Fibroblast of mammary gland (primary cell): ENCODE results near the gene CACNG7.

Source experiments
- DNase-seq: peaks from one replicate; pipeline ENCODE4 v3.0.0-alpha.2; 2010; ENCODE audit warnings: low read depth
- H3K4me3 ChIP-seq: 2 replicates; pipeline ENCODE4 v1.5.1; 2011; ENCODE audit warnings: low read depth, mild to moderate bottlenecking, low read length, moderate library complexity; ENCODE audit not compliant: control insufficient read depth
- CTCF ChIP-seq: conservative IDR thresholded peaks from 2 replicates; pipeline ENCODE4 v1.5.1; 2011; ENCODE audit warnings: low read depth, low read length, inconsistent platforms; ENCODE audit not compliant: control insufficient read depth, insufficient read depth

CACNG7 gene

GRCh38 chr19:53991224-53992113, 82.4 kb downstream of the CACNG7 start, which contains the start of gene CACNG6:
Gene CACNG6 (plus strand): TSS chr19:53991637. CDS start chr19:53992878, 1,241 bp downstream.
- H3K4me3 ChIP-seq = no peak within 1 kb of the TSS
- DNase-seq = no peak
- no peak for TF ChIP-seq CTCF

DNA sequence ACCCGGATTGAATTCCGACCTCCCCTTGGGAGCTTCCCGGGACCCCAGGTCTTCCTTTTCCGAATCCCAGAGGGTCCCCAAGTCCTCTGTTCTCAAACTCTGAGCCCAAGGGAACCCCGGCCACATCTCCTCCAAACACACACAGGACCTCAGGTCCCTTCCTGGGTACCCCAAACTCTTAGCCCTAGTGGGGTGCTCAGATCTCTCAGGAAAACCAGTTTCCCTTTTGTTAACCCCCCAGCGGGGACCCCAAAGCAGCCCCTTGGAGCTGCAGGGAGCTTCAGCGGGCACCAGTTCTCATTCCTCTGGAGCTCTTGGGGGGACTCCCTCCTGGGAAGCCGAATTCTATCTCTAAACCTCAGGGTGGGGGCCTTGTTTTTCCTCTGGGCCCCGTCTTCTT, 83.1 kb downstream of the CACNG7 start:
- DNase-seq = no peak
- TF ChIP-seq CTCF = no peak
- no peak overlapping the region for H3K4me3 ChIP-seq

DNA sequence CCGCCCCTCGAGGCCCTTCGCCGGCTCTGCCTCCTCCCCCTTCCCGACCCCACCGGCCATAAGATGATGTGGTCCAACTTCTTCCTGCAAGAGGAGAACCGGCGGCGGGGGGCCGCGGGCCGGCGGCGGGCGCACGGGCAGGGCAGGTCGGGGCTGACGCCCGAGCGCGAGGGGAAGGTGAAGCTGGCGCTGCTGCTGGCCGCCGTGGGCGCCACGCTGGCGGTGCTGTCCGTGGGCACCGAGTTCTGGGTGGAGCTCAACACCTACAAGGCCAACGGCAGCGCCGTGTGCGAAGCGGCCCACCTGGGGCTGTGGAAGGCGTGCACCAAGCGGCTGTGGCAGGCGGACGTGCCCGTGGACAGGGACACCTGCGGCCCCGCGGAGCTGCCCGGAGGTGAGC, 83.7 kb downstream of the CACNG7 start:
- no peak for TF ChIP-seq CTCF
- no peak overlapping the region for H3K4me3 ChIP-seq
- DNase-seq = no peak

DNA sequence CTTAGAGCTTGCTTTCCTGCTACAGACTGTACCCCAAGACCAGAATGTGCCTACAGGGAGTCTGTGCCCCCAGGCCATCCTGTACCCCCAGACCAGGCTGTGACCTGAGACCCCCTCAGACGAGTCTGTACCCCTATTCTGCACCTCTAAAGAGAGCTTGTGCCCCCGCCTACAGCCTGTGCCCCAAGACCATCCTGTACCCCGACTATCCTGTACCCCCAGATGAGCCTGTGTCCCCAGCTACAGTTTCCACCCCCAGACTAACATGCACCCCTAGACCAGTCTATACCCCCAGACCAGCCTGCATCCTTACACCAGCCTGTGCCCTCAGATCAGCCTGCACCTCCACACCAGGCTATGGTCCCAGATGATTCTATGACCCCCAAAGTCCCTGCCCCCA, 84.4 kb downstream of the CACNG7 start:
- no peak for TF ChIP-seq CTCF
- H3K4me3 ChIP-seq = no peak overlapping the region
- no peak for DNase-seq
